Measurements from ENCODE around the gene NRROS.
"Not testable (repeated sequence)": the region's sequence is repeated elsewhere in the genome, so short reads cannot be mapped to it uniquely, and the experiment has no call there.

Gene NRROS

GRCh38 chr3:196639483-196640296 is at the start of gene NRROS:
NRROS (plus strand) TSS chr3:196639694; CDS start chr3:196654540, 14,846 bp downstream.
- DNase-seq (ENCODE audit: low read depth): peak; percentile 52

GRCh38 chr3:196590279-196590678 is 49.2 kb upstream of the NRROS start:
- no peak for DNase-seq (ENCODE audit: low read depth)

- DNase-seq (ENCODE audit: low read depth): no peak
Measured at GRCh38 chr3:196596355-196596754, 43.1 kb upstream of the NRROS start.

GRCh38 chr3:196597971-196598733 is 41.3 kb upstream of the NRROS start:
- DNase-seq (ENCODE audit: low read depth): not testable (repeated sequence)

- DNase-seq (ENCODE audit: low read depth): no peak
Measured at GRCh38 chr3:196599734-196600128, 39.8 kb upstream of the NRROS start.

- DNase-seq (ENCODE audit: low read depth): no peak
Measured at GRCh38 chr3:196600359-196600758, 39.1 kb upstream of the NRROS start.

GRCh38 chr3:196602673-196603072 is 36.8 kb upstream of the NRROS start:
- no peak for DNase-seq (ENCODE audit: low read depth)

- no peak for DNase-seq (ENCODE audit: low read depth)
Measured at GRCh38 chr3:196603683-196604082, 35.8 kb upstream of the NRROS start.

GRCh38 chr3:196604548-196604947 is 34.9 kb upstream of the NRROS start:
- no peak for DNase-seq (ENCODE audit: low read depth)

GRCh38 chr3:196608693-196609092 is 30.8 kb upstream of the NRROS start:
- no peak for DNase-seq (ENCODE audit: low read depth)

- DNase-seq (ENCODE audit: low read depth): peak; percentile 93
Measured at GRCh38 chr3:196609343-196609775, 30.1 kb upstream of the NRROS start.

GRCh38 chr3:196609805-196610515 is 29.5 kb upstream of the NRROS start:
- DNase-seq (ENCODE audit: low read depth): no peak

GRCh38 chr3:196611761-196612483 is 27.6 kb upstream of the NRROS start:
- DNase-seq (ENCODE audit: low read depth): no peak

GRCh38 chr3:196615234-196615633 is 24.3 kb upstream of the NRROS start:
- DNase-seq (ENCODE audit: low read depth): not testable (repeated sequence)

GRCh38 chr3:196617256-196617655 is 22.2 kb upstream of the NRROS start:
- DNase-seq (ENCODE audit: low read depth): no peak

GRCh38 chr3:196619223-196619622 is 20.3 kb upstream of the NRROS start:
- no peak for DNase-seq (ENCODE audit: low read depth)

GRCh38 chr3:196619627-196620026 is 19.9 kb upstream of the NRROS start:
- not testable (repeated sequence) for DNase-seq (ENCODE audit: low read depth)

- no peak for DNase-seq (ENCODE audit: low read depth)
Measured at GRCh38 chr3:196620161-196620604, 19.3 kb upstream of the NRROS start.

- no peak for DNase-seq (ENCODE audit: low read depth)
Measured at GRCh38 chr3:196620684-196621083, 18.8 kb upstream of the NRROS start.

GRCh38 chr3:196621611-196622010 is 17.9 kb upstream of the NRROS start:
- DNase-seq (ENCODE audit: low read depth): no peak

- no peak for DNase-seq (ENCODE audit: low read depth)
Measured at GRCh38 chr3:196624067-196624790, 15.3 kb upstream of the NRROS start.

Measured in activated gamma-delta T cell treated with anti-CD3 and anti-CD28 coated beads, Interleukin-2, amount 50 U/mL, for 16 hours (primary cell).